Femur (tissue), 1 donor: Measurements from ENCODE around the gene GGN.
"Not testable (repeated sequence)": the region's sequence is repeated elsewhere in the genome, so short reads cannot be mapped to it uniquely, and the experiment has no call there.

Source experiments
- DNase-seq: peaks from one replicate; pipeline ENCODE4 v3.0.0-alpha.2; 2017

GGN gene

GRCh38 chr19:38411041-38411712 lies 23.3 kb upstream of the GGN start:
- DNase-seq, result no peak

DNA sequence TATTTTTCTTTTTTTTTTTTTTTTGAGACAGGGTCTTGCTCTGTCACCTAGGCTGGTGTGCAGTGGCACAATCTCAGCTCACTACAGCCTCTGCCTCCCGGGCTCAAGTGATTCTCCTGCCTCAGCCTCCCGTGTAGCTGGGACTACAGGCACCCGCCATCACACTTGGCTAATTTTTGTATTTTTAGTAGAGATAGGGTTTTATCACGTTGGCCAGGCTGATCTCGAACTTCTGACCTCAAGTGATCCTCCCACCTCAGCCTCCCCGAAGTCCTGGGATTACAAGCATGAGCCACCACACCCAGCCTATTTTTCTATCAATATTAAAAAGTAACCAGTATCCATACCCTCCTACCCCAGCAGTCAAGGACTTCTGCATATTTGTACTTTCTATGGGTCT lies 22.6 kb upstream of the GGN start:
- not testable (repeated sequence) for DNase-seq

DNA sequence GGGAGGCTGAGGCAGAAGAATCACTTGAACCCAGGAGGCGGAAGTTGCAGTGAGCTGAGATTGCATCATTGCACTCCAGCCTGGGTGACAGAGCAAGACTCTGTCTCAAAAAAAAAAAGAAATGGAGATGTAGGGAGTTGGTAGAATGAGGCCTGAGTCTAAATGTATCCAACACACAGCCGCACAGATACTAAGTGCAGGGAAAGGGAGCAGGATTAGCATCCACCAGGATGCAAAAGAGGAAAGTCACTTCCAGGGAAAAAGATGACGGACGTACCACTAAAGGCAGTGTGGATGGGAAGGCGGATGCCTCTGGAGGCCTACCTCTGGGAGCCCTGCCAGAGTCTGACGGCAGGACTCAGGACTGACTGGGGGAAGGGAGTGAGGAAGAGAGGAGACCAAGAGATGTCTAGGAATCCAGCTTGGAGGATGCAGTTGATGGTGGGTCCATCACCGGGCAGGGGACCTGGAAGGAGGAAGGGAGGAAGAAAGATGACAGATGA lies 21.8 kb upstream of the GGN start:
- DNase-seq, result peak; percentile 74

DNA sequence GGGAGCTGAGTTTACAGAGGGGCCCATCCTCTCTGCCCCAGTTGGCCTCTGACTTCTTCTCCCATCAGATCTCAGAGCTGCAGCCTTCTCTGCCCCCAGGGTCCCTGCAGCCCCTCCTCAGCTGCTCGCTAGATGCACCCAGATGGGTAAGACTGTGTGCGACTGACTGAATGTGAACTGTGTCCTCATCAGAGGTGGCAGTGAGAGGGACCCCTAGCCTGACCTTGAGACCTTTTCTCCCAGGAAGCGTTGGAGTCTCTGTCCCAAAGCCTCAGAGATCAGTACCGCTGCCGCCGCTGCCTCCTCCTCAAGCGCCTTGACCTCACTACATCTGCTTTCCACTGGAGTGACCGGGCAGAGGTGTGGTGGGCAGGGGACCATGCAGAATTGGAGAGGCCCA lies 17.4 kb upstream of the GGN start:
- no peak for DNase-seq

- no peak for DNase-seq
Observed at GRCh38 chr19:38404858-38405257, 17.0 kb upstream of the GGN start.

DNA sequence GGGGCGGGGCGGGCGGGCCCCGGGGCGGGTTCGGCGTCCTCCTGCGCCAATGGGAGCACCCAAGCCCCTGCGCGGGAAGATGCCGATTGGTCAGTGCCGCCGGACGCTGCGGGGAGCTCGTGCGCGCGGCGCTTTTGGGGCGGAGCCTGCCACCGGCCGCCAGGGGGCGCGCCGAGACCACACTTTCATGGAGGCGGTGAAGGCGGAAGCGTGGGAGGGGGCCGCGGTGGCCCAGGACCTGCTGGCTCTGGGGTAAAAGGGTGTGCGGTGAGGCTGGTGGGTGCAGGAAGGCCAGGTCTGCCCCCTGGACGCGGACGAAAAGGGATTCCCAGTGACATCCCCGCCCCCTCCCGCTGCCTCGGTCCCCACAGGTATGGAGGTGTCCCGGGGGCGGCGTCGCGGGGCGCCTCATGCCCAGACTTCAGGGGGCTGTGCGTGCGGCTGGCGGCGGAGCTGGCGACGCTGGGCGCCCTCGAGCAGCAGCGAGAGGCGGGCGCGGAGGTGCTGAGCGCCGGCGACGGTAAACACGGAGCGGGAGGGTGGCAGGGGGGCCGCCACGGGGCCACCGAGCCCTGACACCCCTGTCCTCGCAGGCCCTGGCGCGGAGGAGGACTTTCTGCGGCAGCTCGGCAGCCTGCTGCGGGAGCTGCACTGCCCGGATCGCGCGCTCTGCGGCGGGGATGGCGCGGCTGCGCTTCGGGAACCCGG lies 15.3 kb upstream of the GGN start, which contains the start of gene FAM98C:
Gene FAM98C, plus strand, starts transcription at position 127 of the 708 bp plus-strand sequence. Its CDS starts 61 bp downstream, at position 188.
- peak; percentile 99 for DNase-seq

DNA sequence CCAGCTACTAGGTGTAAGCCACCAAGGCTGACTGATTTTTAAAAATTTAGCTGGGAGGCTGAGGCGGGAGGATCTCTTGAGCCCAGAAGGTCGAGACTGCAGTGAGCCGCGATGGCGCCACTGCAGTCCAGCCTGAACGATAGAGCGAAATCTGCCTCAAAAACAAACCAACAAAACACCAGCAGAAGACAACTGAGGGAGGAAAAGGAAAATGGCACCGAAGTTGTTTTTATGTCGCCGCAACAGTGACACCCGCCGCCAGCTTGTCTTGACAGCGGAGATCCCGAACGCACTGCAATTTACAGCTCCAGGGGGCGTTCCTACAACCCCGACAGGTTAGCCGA lies 14.8 kb upstream of the GGN start:
- DNase-seq, result no peak

GRCh38 chr19:38401148-38401547 lies 13.3 kb upstream of the GGN start:
- no peak for DNase-seq

DNA sequence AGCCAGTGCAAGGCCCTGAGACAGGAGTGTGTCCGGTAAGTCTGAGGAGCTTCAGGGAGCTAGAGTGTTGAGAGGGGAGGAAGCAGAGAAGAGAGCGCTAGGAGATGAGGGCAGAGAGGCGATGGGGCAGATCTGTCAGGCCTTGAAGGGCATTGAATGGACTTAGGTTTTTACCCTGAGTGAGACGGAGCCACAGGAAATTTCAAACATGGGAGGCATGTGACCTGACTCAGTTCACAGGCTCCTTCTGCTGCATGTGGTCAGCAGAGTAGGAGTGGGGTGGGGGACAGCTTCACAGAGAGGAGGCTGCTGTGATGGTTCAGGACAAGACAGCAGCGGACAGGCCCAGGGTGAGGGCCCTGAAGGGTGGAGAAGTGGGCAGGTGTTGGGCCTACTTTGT lies 12.5 kb upstream of the GGN start:
- no peak for DNase-seq

DNA sequence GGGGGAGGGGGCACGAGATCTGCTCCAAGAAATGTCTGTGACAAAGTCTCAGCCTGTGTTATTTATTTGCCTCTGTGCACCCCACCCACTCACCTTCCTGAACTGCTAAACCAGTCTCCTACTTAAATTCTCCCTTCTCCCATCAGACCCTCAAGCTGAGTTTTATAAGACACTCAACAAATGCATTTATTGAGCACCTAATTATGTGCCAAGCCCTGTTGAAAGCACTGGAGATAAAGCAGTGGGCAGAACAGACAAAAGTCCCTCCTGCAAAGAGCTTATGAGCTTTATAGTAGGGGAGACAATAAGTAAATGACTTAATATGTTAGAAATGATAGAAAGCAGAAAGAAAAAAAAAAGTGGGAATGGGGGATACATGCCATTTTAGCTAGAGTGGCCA lies 11.7 kb upstream of the GGN start:
- no peak for DNase-seq

GRCh38 chr19:38399081-38399480 lies 11.2 kb upstream of the GGN start:
- no peak for DNase-seq

DNA sequence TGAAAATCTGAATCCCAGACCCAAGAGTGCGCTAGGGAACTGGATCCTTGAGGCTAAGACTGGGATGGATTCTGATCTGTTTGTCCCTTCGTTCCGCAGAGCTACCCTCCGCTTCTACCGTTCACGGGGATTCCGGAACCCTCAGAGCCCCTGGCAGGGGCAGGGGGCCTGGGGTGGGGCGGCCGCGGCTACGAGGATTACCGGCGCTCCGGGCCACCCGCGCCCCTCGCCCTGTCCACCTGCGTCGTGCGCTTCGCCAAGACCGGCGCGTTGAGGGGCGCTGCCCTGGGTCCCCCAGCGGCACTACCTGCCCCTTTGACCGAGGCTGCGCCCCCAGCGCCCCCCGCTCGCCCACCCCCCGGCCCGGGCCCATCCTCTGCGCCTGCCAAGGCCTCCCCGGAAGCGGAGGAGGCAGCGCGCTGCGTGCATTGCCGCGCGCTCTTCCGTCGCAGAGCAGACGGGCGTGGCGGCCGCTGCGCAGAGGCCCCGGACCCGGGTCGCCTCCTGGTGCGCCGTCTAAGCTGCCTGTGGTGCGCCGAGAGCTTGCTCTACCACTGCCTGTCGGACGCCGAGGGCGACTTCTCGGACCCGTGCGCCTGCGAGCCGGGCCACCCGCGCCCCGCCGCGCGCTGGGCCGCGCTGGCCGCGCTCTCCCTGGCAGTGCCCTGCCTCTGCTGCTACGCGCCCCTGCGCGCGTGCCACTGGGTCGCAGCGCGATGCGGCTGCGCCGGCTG lies 7.7 kb upstream of the GGN start:
- DNase-seq, result no peak

GRCh38 chr19:38394488-38394887 lies 6.7 kb upstream of the GGN start:
- DNase-seq, result no peak

DNA sequence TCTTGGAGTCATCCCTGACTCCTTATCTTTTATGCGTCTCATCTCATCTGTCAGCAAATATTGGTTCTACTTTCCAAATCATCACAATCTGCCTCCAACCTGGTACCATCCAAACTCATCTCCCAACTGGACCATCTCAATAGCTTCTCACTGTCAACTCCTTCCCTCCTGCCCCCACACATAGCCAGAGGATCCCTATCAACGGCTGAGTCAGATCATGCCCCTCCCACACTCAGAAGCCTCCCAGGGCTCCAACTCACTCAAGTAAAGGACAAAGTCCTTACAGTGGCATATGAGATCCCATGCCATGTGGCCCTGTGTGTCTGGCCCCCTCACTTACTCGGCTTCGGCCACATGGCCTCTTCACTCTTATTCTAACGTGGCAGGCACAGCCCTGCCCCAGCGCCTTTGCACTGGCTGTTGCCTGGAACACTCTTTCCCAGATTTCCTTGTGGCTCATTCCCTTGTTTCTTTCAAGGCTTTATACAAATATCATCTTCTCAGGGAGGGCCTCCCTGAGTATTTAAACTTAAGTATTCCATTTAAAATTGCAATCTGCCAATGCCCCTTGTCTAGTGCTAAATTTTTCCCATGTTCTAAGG lies 5.0 kb upstream of the GGN start:
- DNase-seq, result no peak

- no peak for DNase-seq
Observed at GRCh38 chr19:38391911-38392464, 4.2 kb upstream of the GGN start.

- DNase-seq, result no peak
Observed at GRCh38 chr19:38389957-38390924, 2.4 kb upstream of the GGN start.

GRCh38 chr19:38389101-38389925 lies 1.5 kb upstream of the GGN start:
- DNase-seq, result peak; percentile 40

GRCh38 chr19:38388349-38389100 lies 691 bp upstream of the GGN start, which contains the start of gene SPRED3:
Gene SPRED3 (plus strand): TSS chr19:38388697. CDS start chr19:38390303, 1,606 bp downstream.
- DNase-seq, result peak; percentile 46

- DNase-seq, result no peak
Observed at GRCh38 chr19:38386971-38387549, 774 bp downstream of the GGN start.
